Heart left ventricle (tissue), 16 donors: Measurements from ENCODE around the gene ABCG5. TPM values are rescaled to one million over a fixed set of nuclear protein-coding genes. Genes with fewer than 3 reads are reported as not detected.

Experiments used
- ATAC-seq, 4 donors: fragments of 200-7000 bp; cut with Tn5 transposase; one replicate each; pipeline ENCODE4 v1.9.1; 2020 to 2022; ENCODE audit warnings: moderate library complexity in 4 of 4, mild to moderate bottlenecking in 3 of 4, moderate number of reproducible peaks in 1 of 4
- DNase-seq, 5 donors: peaks; one replicate each; pipeline ENCODE4 v3.0.0-alpha.2; 2020
- H3K27ac ChIP-seq, 12 donors: fragments of 200-600 bp; sonication (generic) in 4 of 12; one replicate each; pipeline versions ENCODE4 v1.5.0 to v1.8.0; 2016 to 2022; ENCODE audit warnings: mild to moderate bottlenecking in 2 of 12
- H3K27me3 ChIP-seq, 9 donors: fragments of 200-600 bp; sonication (generic) in 2 of 9; one replicate each; pipeline versions ENCODE4 v1.5.1 to v1.8.0; 2016 to 2022; ENCODE audit warnings: mild to moderate bottlenecking in 3 of 9
- H3K36me3 ChIP-seq, 9 donors: fragments of 200-600 bp; sonication (generic) in 2 of 9; one replicate each; pipeline versions ENCODE4 v1.5.0 to v1.8.0; 2018 to 2022; ENCODE audit warnings: mild to moderate bottlenecking in 2 of 9
- H3K4me1 ChIP-seq, 12 donors: fragments of 200-600 bp; sonication (generic) in 4 of 12; one replicate each; pipeline versions ENCODE4 v1.5.0 to v1.8.0; 2016 to 2022; ENCODE audit warnings: mild to moderate bottlenecking in 3 of 12
- H3K4me3 ChIP-seq, 12 donors: fragments of 200-600 bp; sonication (generic) in 4 of 12; one replicate each; pipeline versions ENCODE4 v1.5.0 to v1.8.0; 2017 to 2022; ENCODE audit warnings: mild to moderate bottlenecking in 9 of 12, moderate library complexity in 4 of 12
- H3K9me3 ChIP-seq, 12 donors: fragments of 200-600 bp; sonication (generic) in 4 of 12; one replicate each; pipeline versions ENCODE4 v1.5.0 to v1.8.0; 2016 to 2022; ENCODE audit warnings: mild to moderate bottlenecking in 1 of 12
- POLR2A ChIP-seq, 2 donors: fragments of 450-650 bp; IDR thresholded peaks; one replicate each; pipeline ENCODE4 v1.6.1; 2017; ENCODE audit warnings: antibody characterized with exemption in 2 of 2, mild to moderate bottlenecking in 2 of 2, moderate library complexity in 2 of 2
- WGBS, 4 donors: extraction: QIAGEN DNeasy Blood & Tissue Kit in 2 of 4; methylation state at CpG; one replicate each; pipeline versions ENCODE4 v1.1.5 to v1.1.7; 2013 to 2018; 5-methylcytosine and 5-hydroxymethylcytosine counted together
- intact Hi-C, 10 donors: fragments of 100-400 bp; cut with DNase I; formaldehyde crosslinking; loops; one replicate each; pipeline versions ENCODE4 v1.11.1 to v1.14.2; 2022
- polyA plus RNA-seq, 2 donors: library from polyadenylated mRNA; stranded (reverse); fragments of 200-250 nt; gene quantifications; one replicate each; pipeline ENCODE4 v1.2.3, GENCODE V29; 2013
- total RNA-seq, 9 donors: library from RNA; depleted of rRNA in 2 of 9; stranded (reverse); fragments of >200 nt in 2 of 9; fragmentation: NEBNext Ultra II Directional in 3 of 9; extraction: Animal tissue kit (Norgen Biotek cat#: 25700) in 3 of 9; gene quantifications; one replicate each; pipeline versions ENCODE4 v1.1.0 to v1.2.4, GENCODE V29; 2016 to 2023
- TF ChIP-seq, protein P1 (sequence below), 12 donors: fragments of 200-600 bp; sonication (generic) in 4 of 12; IDR thresholded peaks; one replicate each; pipeline versions ENCODE4 v1.5.0 to v1.8.0; 2018 to 2022; ENCODE audit warnings: antibody characterized with exemption in 12 of 12, mild to moderate bottlenecking in 5 of 12
- donor health status: ischemic (EF 13 %, LVEDD 7.1; RV severe dilation, severe dysfunction).
- donor health status: healthy with polysubstance abuse.
- donor health status: DM: no; HTN: yes; CAD: no.
- donor health status: DM: no; HTN: no; CAD: no.
- donor health status: ischemic (EF 25% LVEDD 6.9; RV normal size, moderate dysfunction).
- donor health status: ischemic (EF 25% LVEDD 5.7; RV mildly dilated, moderate dysfunction).
- donor health status: healthy.
- donor health status: DM: yes; HTN: yes; CAD: no.
- donor health status: ischemic (EF 35%, LVEDD 5.7; RV mildly dilated, moderate dysfunction).
- donor health status: nonischemic (EF 11% LVEDD 7.7; RV severe dilation, severe dysfunction).
- donor health status: DM: yes; HTN: yes; CAD: no.
- donor health status: PGD.
- donor health status: ischemic (EF 29% LVEDD 5.4; RV normal size, mild dysfunction).
- donor health status: nonischemic (EF 23%, LVEDD 6.1; RV moderate dilation, normal function).

ABCG5 gene
- total and polyA plus RNA-seq, 11 donors: not detected

GRCh38 chr2:43812947-43813346 lies 25.7 kb downstream of the ABCG5 start:
- ATAC-seq: no peak
- no peak for DNase-seq

DNA sequence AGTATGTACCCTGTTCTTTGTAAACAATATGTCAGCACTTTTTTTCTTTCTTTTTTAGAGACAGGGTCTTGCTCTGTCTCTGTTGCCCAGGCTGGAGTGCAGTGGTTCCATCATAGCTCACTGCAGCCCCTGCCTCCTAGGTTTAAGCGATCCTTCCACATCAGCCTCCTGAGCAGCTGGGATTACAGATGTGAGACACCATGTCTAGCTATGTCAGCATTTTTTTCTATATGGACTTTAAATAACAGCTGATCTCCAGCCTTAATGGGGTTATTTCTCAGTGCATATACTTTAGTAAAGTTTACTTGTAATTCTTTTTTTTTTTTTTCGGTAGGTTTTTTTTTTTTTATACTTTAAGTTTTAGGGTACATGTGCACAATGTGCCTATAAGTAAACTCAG lies 26.6 kb downstream of the ABCG5 start:
- Histone ChIP-seq H3K27ac (no peak overlapping the region), H3K9me3 (no peaks in the 10 kb centered on the region), H3K27me3 (no peaks in the 10 kb centered on the region), H3K4me3 (no peak overlapping the region), H3K36me3 (peaks cover 0 to 60% (median 13%) of the 10 kb centered on the region in 9 donors), H3K4me1 (no peaks in the 10 kb centered on the region)
- ATAC-seq (no peak), DNase-seq (no peak)
- 75 to 93% (median 89%) methylated on average over 2 of the region's 2 CpGs for WGBS, 4 donors
- no peak for TF ChIP-seq POLR2A (IDR thresholded peaks at IDR 0.05)
- intact Hi-C loops: no loop called here

More at GRCh38 chr2:43812947-43813346, 25.7 kb downstream of the ABCG5 start:
- Histone ChIP-seq H3K27me3 (no peaks in the 10 kb centered on the region), H3K9me3 (no peaks in the 10 kb centered on the region), H3K4me3 (no peak overlapping the region), H3K27ac (no peak overlapping the region), H3K4me1 (no peaks in the 10 kb centered on the region), H3K36me3 (peaks cover 0 to 51% (median 12%) of the 10 kb centered on the region in 9 donors)
- TF ChIP-seq, protein P1, sequence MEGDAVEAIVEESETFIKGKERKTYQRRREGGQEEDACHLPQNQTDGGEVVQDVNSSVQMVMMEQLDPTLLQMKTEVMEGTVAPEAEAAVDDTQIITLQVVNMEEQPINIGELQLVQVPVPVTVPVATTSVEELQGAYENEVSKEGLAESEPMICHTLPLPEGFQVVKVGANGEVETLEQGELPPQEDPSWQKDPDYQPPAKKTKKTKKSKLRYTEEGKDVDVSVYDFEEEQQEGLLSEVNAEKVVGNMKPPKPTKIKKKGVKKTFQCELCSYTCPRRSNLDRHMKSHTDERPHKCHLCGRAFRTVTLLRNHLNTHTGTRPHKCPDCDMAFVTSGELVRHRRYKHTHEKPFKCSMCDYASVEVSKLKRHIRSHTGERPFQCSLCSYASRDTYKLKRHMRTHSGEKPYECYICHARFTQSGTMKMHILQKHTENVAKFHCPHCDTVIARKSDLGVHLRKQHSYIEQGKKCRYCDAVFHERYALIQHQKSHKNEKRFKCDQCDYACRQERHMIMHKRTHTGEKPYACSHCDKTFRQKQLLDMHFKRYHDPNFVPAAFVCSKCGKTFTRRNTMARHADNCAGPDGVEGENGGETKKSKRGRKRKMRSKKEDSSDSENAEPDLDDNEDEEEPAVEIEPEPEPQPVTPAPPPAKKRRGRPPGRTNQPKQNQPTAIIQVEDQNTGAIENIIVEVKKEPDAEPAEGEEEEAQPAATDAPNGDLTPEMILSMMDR (IDR thresholded peaks at IDR 0.05): no peak
- no peak for TF ChIP-seq POLR2A (IDR thresholded peaks at IDR 0.05)
- intact Hi-C loops: no loop called here
- WGBS, 4 donors: 55 to 61% (median 60%) methylated on average over 2 of the region's 2 CpGs

- no peak overlapping the region for H3K27ac ChIP-seq
- H3K36me3 ChIP-seq: peaks cover 0 to 71% (median 13%) of the 10 kb centered on the region in 9 donors
- WGBS, 4 donors: 85 to 90% (median 85%) methylated on average over 1 of the region's 1 CpG
- intact Hi-C loops: no loop called here
- no peak overlapping the region for H3K4me3 ChIP-seq
- ATAC-seq (no peak), DNase-seq (no peak)
- no peaks in the 10 kb centered on the region for H3K27me3 ChIP-seq
- H3K4me1 ChIP-seq: no peaks in the 10 kb centered on the region
- no peaks in the 10 kb centered on the region for H3K9me3 ChIP-seq
- no peak for TF ChIP-seq POLR2A (IDR thresholded peaks at IDR 0.05)
- TF ChIP-seq, protein P1 (IDR thresholded peaks at IDR 0.05): no peak
Measured at GRCh38 chr2:43810888-43811287, 27.8 kb downstream of the ABCG5 start.

DNA sequence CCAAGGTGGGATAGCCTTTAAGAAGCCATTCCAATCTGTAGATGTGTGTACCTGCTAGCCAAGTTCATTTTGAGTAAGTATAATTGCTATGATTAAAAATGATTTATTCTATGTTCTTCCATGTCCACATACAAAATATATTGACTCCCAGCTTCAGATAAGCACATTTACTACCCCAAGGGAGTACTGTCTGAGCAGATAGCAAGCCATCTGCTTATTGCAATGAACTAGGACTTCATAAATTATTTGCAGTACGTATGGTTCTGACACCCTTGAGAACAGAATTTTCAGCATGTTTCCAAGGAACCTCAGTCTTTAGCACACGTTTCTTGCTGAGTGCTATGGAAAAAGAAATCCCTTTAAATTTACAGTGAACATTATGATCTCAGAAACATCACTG lies 28.2 kb downstream of the ABCG5 start:
- no peak for DNase-seq
- no peaks in the 10 kb centered on the region for H3K9me3 ChIP-seq
- WGBS, 4 donors: 64 to 80% (median 74%) methylated on average over 2 of the region's 2 CpGs
- peaks cover 0 to 76% (median 16%) of the 10 kb centered on the region in 9 donors for H3K36me3 ChIP-seq
- no peak for ATAC-seq
- no peak overlapping the region for H3K27ac ChIP-seq
- TF ChIP-seq POLR2A (IDR thresholded peaks at IDR 0.05): no peak
- TF ChIP-seq, protein P1 (IDR thresholded peaks at IDR 0.05): no peak
- no peak overlapping the region for H3K4me3 ChIP-seq
- intact Hi-C loops: no loop called here
- H3K27me3 ChIP-seq: no peaks in the 10 kb centered on the region
- H3K4me1 ChIP-seq: no peaks in the 10 kb centered on the region

GRCh38 chr2:43806719-43807031 lies 32.0 kb downstream of the ABCG5 start:
- H3K9me3 ChIP-seq: no peaks in the 10 kb centered on the region
- no peak for DNase-seq
- no peak overlapping the region for H3K27ac ChIP-seq
- no peak overlapping the region for H3K4me3 ChIP-seq
- TF ChIP-seq, protein P1 (IDR thresholded peaks at IDR 0.05): no peak
- no peak for TF ChIP-seq POLR2A (IDR thresholded peaks at IDR 0.05)
- peaks cover 0 to 93% (median 22%) of the 10 kb centered on the region in 9 donors for H3K36me3 ChIP-seq
- WGBS, 4 donors: 83 to 93% (median 90%) methylated on average over 2 of the region's 2 CpGs
- H3K4me1 ChIP-seq: no peaks in the 10 kb centered on the region
- ATAC-seq: no peak
- H3K27me3 ChIP-seq: no peaks in the 10 kb centered on the region
- intact Hi-C loops: no loop called here
